ENCODE results near the gene SLC4A1.
A peak's percentile ranks its signal among the peaks of the same experiment; 100 is the strongest.

Gene SLC4A1

GRCh38 chr17:44267818-44268490, at the start of gene SLC4A1:
Gene SLC4A1 (minus strand): TSS chr17:44268135. CDS start chr17:44262866, 5,269 bp downstream.
- DNase-seq (ENCODE audit: low spot score) = no peak

DNA sequence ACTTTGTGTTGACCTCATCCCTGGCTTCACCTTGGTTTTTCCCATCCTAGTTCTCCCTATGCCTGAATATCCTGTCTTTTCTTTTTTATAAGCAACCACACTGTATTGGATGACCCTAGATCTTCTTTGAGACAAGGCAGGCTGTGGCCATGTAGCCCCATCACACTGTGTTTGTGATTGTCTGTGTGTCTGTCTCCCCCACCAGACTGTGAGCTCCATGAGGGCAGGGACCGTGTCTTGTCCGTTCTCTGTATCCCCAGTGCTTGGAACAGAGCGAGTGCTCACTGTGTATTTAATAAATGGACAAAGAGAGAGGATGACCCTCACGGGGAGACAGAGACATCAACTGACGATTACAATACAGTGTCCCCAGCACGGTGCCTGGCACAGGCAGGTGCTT, 49.6 kb upstream of the SLC4A1 start:
- no peak for DNase-seq (ENCODE audit: low spot score)

DNA sequence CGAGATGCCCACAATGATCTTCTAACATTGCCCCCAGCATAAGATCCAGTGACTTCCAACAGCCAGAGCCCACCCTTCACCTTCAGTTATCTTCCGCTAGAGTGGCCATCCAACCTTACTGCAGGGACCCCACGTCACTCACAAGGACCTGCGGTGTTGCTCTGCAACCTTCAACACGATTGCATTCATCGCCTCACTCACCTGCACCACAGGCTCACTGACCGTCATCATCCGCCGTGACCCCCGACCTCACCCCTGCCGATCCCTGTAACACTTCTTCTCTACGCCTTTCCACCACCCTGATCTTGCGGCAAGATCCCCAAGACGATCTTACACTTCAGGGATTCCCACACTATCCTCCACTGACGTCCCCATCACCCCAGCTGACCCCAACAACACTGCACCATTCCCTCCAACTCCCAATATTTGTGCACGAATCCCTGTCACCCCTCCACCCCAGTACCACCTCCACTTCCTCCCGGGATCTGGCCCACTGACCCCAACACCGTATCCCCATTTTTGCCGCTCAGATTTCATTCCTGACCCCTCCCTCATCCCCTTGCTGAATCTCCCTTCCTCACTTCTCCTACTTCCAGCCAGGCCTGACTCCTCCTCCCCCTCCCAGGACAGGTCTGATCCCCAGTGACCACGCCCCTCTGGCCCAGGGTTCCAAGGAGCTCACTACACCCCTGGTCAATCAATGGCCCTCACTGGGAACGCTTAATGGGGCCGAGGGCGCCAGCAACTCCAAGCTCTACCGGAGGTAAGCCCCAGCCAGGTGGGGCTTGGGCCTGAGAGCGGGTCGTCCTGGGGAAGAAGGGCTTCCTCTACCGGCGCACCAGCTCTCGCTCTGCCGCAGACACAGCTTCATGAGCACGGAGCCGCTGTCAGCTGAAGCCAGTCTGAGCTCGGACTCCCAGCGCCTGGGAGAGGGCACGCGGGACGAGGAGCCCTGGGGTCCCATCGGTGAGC, 48.1 kb upstream of the SLC4A1 start:
- no peak for DNase-seq (ENCODE audit: low spot score)

DNA sequence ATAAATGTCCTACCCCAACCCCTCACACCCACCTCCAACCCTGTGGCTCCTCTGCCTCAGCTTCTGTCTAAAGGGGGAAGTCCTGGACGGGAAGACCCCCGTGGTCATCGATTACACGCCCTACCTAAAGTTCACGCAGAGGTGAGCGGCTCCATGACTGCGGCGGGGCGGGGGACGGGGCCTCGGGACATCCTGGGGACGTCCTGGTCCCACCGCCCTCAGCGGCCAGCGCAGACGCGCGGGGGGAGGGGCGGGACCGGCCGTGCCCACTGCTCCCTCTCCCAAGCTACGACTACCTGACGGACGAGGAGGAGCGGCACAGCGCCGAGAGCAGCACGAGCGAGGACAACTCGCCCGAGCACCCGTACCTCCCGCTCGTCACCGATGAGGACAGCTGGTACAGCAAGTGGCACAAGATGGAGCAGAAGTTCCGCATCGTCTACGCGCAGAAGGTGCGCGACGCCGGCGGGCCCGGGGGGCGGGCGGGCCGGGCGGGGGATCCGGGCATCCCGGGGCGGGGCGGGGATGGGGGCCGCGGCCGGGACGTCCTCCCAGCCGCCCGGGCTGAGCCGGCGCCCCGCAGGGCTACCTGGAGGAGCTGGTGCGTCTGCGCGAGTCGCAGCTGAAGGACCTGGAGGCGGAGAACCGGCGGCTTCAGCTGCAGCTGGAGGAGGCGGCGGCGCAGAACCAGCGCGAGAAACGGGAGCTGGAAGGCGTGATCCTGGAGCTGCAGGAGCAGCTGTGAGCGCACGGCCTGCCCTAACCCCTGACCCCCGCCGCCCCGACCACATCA, 47.1 kb upstream of the SLC4A1 start:
- DNase-seq (ENCODE audit: low spot score) = no peak

DNA sequence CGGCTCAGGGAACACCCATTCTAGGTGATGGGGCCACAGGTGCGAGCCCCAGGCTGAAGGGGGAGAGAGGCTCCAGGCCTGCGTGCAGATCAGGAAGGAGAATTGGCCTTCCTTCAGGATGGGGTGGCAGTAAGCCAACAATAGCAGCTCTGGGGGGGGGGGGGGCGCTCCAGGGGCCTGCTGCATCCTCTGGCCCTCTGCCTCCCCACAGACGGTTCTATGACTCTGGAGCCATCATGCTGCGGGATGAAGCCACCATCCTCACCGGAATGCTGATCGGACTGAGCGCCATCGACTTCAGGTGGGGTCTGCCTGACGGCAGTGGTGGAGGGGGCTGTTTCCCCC, 46.6 kb upstream of the SLC4A1 start:
- no peak for DNase-seq (ENCODE audit: low spot score)

DNA sequence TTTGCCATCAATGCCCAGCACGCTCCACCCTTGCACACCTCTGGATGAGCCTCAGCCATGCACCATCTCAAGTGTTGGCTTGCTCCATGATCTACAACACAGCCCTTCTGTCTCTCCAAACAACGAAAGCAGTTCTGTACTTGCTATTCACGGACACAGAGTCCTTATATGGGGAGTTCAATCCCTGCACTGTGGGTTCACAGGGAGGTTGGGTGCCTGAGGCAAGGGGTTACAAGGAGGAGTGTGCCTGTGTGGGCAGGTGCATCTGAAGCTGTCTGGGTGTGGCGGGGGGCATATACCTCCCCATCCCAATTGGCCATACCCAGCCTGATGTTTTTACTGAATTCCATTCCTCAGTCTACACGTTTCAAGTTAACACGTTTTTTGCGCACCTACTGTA, 46.1 kb upstream of the SLC4A1 start:
- no peak for DNase-seq (ENCODE audit: low spot score)

- no peak for DNase-seq (ENCODE audit: low spot score)
These were observed 44.6 kb upstream of the SLC4A1 start for GRCh38 chr17:44312396-44313104.

DNA sequence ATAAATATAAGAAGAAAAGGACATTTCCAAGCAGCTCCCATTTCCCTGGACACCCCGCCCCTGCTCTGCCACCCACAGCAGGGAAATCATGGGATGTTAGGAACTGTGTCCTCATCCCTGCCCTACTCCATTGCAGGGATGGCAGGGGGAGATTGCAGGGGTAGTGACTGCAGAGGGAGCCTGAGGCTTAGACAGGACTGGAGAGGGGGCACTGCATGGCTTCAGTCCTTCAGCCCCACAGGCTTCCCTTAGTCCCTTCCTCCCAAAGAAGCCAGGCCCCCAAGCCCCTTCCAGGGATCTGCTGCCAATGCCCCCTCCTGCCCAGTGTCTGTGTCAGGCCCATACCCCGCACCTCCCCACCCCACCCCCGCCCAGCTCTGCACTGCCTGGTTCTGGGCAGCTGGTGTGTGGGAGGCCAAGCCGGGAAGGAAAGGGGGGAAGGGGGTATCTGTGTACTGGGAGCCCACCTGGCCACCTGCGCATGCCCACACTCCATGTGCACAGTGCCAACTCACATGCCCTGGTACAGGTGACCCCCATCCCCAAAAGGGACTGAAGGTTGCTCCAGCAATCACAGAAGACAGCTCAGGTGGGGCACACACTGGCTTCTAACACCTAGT, 43.7 kb upstream of the SLC4A1 start:
- no peak for DNase-seq (ENCODE audit: low spot score)

DNA sequence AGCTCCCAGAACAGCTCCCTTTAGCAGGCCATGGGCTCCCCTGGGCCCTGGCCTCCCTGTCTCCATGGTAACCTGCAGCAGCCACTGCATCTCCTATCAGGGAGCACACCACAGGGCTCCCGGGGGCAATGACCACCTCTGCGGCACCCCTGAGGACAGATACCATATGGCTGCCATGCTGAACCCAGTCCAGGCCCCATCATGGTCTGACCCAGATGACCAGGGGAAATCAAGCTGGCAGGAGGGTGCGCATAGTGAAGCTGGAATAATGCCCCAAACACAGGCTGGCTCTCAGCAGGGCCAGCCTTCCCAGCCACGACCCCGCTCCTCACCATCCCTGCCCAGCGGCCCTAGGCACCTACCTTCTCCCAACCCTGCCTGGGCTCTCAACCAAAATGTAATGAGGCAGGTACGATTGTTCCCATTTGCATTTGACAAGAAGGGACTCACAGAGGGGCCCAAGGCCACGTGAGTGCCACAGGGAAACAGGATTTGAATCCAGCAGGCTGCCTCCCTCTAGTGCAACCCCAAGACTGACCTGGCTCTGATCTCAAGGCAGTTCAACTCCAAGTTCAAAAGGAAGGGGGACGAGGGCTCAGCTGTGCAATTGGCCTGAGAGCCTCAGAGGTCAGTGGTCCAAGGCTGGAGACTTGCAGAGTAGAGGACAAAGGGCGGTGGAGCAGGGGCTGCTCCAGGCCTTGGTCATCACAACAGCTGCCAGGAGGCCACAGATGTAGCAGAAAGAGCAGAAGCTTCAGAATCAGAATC, 42.9 kb upstream of the SLC4A1 start:
- DNase-seq (ENCODE audit: low spot score) = no peak

GRCh38 chr17:44310188-44310587, 42.3 kb upstream of the SLC4A1 start:
- no peak for DNase-seq (ENCODE audit: low spot score)

DNA sequence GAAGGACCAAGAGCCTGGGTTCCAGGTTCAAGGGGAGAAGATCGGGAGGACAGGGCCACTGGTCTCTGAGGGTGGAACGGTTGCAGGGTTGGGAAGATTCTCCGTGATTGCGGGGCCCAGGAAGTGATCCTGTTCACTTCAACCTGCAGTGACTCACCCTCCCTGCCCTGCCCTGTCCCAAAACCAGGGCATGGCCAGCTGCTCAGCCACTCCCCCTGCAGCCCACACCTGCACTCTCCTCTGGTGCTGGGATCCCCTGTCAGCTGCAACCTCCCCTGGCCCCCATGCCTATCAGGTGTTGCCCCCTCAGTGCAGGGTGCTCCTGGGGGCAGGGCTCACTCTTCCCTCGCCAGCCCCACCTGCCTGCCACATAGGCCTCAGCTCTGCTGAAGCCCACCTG, 41.5 kb upstream of the SLC4A1 start:
- DNase-seq (ENCODE audit: low spot score) = no peak

DNA sequence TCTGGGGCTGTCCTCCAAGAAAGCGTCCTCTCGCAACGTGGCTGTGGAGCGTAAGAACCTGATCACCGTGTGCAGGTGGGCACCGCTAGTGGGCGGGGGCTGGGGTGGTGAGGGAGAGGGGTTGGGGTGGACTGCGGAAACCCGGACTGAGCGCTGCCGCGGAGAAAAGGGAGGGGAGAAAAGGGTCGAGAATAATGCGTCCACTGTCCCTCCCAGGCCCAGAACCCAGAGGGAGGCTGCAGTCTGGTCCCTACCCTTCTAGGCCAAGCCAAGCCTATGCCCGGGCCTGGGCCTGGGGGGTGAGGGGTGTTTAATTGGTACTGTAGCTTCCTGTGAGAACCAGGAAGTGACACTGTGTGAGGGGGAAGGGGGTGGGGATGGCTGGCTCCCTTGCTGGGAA, 40.9 kb upstream of the SLC4A1 start:
- no peak for DNase-seq (ENCODE audit: low spot score)

DNA sequence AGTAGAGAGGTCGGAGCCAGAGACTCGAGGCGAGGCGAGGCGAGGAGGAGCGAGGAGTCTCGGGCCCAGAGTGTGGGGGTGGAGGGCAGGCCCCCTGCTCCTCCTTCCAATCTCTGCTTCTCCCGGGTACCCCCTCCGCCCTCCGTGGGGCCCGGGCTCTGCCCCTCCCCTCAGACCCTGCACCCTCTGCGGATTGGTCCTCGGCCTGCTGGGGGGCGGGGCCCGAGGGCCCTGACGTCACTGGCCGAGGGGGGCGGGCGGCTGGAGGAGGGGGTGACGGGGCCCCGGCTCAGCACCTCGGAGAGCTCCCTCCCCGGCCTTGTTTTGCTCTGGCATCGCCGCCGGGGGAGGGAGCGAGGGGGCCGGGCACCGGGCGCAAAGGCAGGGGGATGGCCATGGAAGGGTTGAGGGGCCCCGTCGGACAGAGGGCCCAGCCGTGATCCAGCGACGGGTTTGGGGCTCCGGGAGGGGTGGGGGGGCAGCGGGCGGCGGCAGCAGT, 40.4 kb upstream of the SLC4A1 start, which contains the start of gene RUNDC3A:
Gene RUNDC3A (plus strand): TSS at position 282 of the 499 bp plus-strand sequence. CDS start 232 bp downstream, outside the sequence.
- DNase-seq (ENCODE audit: low spot score) = peak; percentile 77

GRCh38 chr17:44307387-44308186, 39.7 kb upstream of the SLC4A1 start:
- DNase-seq (ENCODE audit: low spot score) = no peak

DNA sequence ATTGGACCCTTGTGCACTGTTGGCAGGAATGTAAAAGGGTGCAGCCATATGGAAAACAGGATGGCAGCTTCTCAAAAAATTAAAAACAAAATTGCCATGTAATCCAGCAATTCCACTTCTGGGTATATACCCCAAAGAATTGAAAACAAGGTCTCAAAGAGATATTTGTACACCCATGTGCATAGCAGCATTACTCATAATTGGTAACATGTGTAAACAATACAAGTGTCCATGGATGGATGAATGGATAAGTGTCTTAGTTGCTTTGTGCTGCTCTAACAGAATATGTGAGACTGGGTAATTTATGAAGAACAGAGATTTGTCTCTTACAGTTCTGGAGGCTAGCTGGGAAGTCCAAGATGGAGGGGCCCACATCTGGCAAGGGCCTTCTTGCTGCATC, 36.7 kb upstream of the SLC4A1 start:
- DNase-seq (ENCODE audit: low spot score) = no peak

GRCh38 chr17:44297975-44298374, 30.0 kb upstream of the SLC4A1 start:
- no peak for DNase-seq (ENCODE audit: low spot score)

DNA sequence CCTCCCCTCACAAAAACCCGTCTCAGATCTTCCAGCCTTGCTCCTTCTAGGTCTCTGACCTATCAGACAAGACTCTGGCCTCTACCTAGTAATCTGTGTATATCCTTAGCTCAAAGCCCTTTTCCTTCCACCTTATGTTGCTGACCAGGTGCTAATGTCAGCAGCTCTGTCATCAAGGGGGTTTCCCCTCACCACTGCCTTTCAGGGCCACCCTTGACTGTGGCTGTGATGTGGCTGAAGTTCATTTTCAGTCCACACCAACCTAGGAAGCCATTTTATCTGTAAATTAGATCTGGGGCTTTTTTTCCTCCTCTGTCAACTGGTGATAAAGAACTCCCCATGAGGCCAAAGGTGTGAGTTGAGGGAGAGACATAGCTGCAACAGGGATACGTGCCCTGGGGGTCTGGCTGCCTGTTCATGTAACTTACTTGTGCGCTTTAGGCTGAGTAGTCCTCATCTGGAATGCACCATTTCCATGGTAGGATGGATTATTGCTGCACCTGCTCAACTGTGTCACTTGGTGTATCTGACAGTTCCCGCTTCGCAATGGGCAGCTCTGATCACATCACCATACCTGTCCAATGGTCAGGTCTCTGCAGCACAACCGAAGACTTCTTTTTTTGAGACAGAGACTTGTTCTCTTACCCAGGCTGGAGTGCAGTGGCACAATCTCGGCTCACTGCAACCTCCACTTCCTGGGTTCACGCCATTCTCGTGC, 25.7 kb upstream of the SLC4A1 start:
- no peak for DNase-seq (ENCODE audit: low spot score)

- no peak for DNase-seq (ENCODE audit: low spot score)
These were observed 19.7 kb upstream of the SLC4A1 start for GRCh38 chr17:44287651-44288050.

DNA sequence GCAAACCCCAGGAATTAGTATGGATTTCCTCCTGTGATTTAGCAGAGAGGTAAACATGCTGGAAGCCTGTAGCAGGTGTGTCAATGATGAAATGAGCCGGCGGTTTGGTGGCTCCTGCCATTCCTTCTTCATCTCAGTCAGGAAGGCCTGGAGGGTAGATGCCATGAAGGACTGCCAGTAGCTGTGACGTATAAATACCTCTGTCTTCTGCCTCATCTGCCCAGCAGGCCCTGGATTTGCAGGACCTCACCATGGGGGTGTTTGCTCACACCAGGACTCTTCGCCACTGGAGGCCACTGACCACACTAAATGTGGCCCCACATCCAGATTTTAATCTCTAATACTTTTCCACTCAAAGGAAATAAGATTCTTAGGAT, 16.1 kb upstream of the SLC4A1 start:
- no peak for DNase-seq (ENCODE audit: low spot score)

Measured in CD4-positive, alpha-beta T cell treated with Interleukin-6 at 100 ng/mL for 8 hours (primary cell).